G401.6 (cell line): Measurements from ENCODE around the gene ANKRD6.

Source experiments
- FAIRE-seq: peaks from 2 replicates; lab custom pipeline; 2012; peaks lifted over from hg19 to GRCh38; lab: Jason Lieb, UNC

Gene ANKRD6

DNA sequence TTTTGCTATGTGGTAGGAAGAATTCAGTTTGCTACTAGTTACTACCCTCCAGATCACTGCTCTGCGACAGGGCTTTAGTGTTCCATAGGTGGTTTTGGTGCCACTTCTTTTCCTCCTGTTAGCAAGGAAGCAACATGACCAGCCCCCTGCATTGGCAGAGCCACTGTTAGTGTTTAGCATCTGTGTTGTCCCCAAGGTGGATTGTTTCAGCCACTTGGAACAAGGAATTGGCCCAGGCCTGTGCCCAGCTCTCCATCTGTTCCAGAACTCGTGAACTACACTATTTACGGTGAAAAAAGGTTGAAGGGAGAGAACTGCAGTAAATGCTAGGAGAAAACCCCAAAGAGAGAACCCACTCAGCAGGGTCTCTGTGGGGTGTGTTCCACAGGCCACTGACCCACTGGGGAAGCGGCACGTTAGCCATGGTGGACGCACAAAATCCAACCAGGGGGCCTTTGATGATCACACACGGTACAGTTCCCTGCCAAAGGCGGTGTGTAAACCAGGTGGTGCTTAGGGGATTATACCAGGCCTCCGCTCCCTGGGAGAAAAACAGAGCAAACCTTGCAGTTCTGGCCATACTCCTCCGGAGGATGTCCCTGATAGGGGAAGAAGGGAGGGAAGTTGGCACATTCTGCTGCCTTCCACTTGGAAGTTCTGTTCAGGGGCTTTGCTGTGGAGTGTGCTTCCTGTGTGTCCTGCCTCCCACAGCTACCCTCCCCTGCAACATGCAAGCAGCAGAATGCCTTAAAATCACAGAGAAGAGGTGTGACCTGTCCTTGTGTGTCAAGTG is 133.3 kb downstream of the ANKRD6 start:
- FAIRE-seq, result no peak

DNA sequence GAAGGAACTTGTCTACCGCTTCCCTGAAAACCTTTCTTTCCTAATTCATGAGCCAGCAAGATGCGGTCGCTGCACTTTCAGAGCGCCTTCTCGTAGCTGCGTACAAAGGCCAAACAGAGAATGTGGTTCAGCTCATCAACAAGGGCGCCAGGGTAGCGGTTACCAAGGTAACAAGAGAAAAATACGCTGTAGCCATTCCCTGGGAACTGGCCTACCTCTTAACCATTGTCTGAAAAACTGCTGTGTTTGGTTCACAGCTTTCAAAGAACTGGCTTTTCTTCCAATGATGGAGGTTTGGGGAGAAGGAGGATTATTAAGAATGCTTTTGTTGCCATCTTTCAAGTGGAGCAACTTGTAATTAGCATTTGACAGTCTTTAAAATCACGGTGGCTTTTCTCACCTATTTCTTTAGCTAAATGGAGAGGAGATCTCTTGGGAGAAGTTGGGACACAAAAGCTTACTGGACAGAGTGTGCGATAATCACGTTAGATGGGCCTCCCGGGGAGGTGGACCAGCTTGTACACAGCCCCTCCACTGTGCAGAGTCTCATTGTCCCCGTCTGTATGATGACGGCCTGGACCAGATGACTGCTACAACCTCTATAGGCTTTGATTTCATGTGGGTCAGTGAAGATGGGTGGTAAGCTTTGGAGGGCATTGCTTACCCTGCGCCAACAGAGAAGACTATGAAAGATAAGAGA is 134.1 kb downstream of the ANKRD6 start:
- no peak for FAIRE-seq

DNA sequence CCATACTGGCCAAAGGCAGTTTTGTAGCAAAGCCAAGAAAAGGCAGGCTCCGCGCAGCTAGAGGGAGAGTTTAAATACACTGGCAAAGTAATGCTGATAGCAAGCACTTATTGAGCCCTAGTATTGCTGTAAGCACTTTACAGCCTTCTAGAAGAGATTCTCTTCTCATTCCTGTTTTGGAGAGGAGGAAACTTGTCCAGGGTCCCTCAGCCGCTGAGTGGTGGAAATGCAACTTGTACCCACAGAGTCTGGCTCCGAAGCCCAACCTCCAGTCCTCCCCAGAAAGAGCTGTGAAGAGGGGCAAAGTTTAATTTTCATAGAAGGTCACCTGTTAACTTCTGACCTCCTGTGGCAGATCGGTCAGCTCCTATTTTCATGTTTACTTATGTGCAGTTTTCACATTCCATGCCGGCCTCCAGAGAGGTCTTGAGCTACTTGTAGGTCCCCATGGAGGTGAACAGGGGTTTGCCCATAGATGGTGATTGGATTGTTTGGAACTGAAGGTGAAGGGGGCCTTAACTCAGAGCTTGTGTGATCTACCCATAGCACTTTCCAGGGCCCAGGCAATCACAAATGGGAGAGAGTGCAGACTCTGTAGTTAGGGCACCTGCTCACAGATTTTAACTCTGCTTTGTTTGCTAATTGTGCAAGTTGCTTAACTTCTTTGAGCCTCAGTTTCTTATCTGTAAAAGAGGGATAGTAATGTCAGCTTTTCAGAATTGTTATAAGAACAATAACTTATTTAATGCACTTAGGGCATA is 134.9 kb downstream of the ANKRD6 start:
- no peak for FAIRE-seq

DNA sequence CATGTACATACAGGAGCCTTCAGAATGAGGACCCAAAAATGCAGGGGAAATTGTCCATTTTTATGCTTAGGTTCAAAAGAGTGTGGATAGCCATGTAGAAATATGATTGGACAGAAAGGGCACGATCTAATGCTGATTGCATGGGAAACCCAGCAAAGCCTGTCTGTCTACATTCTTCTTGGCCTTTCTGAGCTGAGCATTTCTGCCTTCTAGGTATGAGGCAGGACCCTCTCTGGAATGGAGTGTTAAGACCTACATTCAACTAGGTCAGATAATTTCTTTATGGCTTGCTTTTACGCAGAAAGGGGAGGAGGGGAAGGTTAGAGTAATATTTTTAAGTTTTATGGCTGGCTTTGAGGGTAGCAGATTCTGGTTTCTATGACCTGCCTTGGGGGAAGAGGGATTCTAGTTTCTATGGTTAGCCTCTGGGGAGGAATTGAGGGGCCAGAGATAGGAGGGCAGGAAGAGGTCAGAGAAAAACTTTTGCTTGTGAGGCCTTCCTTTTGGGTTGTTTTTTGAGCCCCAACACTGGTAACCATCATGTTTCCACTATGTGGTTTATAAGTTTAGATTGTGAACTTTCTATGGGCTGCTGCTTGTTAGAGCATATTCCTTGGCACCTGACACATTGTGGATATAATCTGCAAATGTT is 142.1 kb downstream of the ANKRD6 start:
- FAIRE-seq, result no peak

DNA sequence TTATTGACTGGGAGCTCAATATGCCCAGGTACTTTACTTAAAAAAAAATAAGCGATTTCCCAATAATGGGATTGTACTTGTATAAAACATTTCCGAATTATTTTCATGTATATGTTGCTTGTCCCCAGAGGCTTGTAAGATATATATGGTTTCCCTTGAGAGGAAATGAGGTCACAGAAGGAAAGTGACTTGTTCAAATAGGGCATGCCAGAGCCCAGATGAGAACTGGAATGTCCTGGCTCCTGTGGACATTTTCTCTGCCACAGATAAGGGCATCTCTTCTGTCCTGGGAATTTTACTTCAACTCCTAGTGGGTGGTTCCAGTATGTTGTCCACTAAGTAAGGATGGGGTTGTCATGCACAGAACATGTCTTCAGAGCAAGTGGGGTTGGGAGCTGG is 142.6 kb downstream of the ANKRD6 start:
- FAIRE-seq, result no peak

DNA sequence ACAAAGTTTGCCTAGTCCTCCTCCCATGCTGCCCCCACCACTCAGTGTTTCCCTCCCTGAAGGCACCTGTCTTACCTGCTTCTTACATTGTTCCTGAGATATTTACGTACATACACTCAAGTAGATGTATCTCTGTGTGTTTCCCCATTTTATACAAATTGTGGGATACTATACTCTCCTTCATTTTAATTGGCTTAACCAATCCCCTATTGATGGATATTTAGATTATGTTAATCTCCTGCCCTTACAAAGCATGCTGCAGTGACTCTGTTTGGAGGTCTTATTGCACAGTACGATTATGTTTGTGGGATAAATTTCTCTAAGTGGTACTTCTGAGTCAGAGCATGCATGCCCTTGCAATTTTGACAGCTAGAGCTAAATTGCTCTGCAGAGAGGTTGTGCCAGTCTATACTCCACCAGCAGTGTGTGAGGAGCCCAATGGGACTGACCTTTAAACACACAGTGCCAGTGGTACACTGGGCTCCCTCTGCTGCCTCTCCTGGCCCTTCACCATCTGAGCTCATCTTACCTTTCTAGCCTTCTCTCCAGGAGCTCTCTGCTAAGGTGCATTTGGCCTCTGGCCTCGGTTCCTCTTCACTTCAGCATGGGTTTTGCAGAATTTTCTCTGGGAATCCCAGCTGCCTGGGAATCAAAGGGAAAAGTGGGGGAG is 148.2 kb downstream of the ANKRD6 start:
- no peak for FAIRE-seq

DNA sequence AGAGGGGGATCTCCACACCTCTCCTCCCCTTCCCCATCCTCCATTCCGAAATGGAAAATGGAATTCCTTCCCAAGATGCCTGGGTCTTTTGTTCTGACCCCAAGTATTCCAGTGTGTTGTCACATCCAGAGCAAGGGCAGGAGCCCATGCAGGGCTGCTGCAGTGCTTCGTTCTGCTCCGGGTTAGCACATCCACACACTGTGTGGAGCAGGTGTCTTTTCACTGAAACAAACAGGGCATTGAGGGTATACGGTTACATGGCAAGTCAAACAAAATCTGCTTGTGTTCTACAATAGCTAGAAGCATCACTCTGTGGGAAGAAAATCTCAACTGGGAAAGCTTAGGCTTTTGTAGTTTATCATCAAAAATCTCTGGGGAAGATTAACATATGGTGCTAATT is 148.7 kb downstream of the ANKRD6 start:
- no peak for FAIRE-seq

DNA sequence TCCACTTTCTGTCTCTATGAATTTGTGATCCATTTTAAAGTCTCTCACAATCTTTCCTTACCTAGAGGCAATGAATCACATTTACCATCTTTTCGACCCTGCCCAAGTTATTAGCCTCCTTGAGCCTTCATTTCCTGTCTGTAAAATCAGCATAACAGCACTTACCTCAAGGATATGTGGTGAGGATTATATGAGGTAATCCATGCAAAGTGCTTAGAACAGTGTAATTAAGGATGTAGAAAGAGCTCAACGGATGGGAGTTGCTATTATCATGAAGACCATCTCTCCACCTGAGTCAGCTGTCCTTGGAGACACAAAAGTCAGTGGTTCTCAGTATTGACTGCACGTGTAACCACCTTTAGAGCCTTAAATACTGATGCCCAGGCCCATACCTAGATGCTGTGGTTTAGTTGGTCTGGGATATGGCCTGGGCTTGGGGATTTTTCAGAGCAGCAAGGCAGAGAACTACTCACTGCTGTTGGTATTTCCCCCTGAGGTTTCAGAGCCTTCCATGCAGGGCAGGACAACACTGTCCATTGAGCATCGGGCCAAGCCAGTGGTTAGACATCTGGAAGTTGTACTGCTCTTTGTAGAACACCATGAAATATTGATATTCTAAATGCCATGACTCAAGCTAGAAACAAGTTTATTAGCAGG is 149.8 kb downstream of the ANKRD6 start:
- no peak for FAIRE-seq

DNA sequence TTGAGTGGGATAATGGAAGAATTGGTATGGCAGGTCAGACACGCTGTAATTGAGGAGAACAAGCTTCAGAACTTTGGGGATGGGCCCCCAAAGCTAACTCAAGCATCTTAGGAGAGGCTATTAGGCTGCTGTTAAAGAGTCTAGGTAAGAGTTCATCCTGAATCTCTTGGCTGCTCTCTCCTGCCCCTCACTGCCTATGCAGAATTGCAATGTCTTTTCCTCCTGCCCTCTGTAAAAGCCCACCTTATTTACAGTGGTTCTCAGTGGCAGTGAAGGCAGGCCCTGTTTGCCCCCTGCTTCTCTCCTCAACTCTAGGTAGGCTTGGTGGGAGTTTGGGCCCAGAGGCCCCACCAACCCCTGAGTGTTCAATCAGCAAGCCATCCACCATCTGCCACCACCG is 150.6 kb downstream of the ANKRD6 start:
- FAIRE-seq, result no peak

DNA sequence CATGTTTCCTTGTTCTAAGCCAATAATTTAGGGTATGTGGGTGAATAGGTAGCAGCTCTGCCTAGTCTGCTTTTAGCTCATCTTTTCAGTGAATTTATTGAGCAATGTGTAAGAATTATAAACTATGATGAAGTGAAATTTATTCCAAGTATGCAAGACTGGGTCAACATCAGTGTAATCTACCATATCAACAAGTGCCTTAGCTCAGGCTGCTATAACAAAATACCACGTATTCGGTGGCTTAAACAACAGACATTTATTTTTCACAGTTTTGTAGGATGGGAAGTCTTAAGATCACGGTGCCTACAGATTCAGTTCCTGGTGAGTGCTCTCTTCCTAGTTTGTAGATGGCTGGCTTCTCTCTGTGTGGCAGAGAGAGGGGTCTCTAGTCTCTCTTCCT is 151.6 kb downstream of the ANKRD6 start:
- no peak for FAIRE-seq

DNA sequence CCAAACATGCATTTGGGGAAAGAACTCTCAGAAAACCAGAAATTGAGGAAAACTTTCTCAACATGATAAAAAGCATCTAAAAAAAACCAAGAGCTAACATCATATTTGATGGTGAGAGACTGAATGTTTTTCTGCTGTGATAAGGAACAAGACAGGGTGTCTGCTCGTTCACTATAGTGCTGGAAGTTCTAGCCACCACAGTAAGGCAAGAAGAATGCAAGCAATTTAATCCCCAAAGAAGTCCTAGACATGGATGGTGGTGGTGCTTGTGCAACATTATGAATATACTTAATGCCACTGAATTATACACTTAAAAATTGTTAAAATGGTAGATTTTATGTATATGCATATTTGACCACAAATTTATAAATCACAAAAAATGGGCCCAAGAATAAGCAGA is 152.2 kb downstream of the ANKRD6 start:
- FAIRE-seq, result no peak

DNA sequence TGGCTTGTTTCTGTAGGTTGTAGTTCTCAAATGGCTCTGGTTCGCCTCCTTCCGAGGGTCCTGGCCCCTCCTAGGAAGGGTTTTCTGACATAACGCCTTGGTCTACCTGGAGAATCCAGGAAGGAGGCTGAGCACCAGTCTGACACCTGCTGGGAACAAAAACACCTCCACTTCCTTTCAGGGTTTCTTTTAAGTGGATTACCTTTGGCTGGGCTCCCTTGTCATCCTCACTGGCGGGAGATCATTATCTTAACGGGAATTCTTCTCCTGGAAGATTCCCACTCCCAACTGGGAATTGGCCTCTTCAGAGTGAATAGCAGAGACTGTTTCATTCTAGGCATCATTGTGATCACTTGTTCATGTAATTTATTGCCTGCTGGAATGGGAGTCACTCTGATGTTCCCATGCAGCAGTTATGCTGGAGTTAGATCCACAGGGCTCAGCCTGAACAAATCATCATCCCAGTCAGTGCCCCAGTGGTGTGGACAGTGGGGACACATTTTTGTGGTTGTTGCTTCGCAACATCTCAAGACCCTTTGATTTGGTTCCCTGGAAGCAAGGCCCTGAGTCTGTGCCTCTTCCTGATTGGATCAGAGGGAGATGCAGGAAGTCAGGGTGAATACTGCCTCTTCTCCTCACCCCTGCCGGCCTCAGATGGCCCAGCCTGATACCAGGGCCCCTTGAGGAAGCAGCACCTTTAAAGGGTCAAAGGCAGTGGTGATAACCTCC is 156.5 kb downstream of the ANKRD6 start:
- no peak for FAIRE-seq

DNA sequence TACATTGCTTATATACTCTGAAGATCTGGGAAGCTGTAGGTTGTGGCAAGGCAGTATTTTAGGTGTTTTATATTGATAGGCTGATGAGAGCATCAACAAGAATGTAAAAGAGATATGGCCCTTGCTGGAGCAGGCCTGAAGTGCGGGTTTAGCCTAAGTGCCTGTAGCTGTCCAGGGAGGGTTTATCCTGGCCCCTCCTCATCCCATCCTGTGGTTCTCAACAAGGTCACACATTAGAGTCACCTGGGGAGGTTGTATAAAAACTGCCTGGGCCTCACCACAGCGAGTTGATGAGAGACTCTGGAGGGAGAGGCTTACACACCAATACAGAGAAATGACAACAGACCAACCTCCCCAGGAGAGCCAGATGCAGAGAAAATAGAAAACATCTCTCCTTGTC is 157.2 kb downstream of the ANKRD6 start:
- no peak for FAIRE-seq

DNA sequence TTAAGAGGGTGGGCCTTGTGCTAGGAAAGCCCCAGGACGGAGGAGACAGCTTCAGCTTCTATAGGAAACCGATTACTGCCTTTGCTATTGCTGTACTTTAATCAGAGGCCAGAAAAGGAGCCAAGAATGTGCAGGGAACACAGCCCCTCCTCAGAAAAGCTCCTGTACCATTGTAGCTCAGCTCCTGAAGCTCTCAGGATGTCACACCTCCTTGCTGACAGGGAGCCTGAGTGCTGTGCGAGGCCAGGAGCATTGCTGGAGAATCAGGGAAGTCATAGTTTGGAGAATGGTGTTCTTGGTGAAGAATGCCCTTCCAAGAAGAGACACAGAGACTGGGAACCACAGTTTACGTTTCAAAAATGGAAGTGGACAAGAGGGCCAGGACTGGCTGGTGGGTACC is 158.8 kb downstream of the ANKRD6 start:
- no peak for FAIRE-seq

DNA sequence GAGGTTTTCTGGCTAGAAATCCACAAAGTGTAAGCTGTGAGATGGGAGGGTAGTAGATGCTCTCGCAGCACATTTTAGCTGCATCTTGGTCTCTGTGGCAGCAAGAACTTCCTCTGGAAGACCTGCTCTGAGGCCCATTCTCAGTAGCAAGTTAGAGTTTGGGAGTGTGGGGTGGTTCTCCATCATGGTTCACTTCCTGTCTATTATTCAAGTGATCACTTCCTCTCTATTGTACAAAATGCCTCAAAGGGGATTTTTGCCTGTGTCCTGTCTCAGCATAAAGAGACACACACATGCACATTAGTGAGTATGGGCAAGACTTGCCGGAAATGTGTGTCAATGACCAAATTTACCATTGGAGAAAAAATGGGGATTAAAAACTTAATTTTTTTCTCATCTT is 163.1 kb downstream of the ANKRD6 start:
- FAIRE-seq, result no peak

DNA sequence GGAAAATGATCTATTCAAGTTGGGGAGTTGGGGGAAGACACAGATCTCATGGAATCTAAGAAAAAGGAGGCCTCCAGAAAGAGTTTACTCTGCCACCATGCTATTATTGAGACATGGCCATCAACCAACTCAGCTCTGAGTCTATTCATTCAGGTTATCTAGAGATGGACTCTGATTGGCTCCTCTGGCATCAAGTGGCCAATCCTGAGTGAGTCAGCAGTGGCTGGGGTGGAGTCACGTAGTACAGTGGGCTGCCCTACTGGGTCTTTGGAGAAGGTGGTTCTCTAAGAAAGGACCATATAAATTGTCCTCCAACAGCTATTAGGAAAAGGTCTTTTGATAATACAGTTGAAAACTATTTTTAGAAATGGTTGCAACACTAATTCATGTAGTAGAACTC is 163.5 kb downstream of the ANKRD6 start:
- no peak for FAIRE-seq

DNA sequence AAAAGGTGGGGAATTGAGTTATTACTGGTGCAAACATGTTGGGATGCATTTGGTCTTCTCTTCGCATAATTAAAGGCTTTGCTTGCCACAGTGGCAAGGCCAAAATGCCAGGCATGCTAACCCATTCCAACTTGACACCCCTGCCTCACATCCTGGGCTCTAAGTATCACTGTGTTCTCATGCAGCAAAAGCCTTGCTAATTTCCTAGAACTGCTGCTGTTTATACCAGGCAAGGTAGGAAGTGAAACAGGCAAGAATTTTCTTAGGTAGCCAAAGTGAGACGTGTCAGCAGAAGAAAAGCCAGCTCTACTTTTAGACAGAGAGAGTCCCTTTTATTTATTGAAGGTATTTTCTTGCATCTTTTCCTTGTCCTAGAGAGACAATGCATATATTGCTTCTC is 164.4 kb downstream of the ANKRD6 start:
- FAIRE-seq, result no peak

DNA sequence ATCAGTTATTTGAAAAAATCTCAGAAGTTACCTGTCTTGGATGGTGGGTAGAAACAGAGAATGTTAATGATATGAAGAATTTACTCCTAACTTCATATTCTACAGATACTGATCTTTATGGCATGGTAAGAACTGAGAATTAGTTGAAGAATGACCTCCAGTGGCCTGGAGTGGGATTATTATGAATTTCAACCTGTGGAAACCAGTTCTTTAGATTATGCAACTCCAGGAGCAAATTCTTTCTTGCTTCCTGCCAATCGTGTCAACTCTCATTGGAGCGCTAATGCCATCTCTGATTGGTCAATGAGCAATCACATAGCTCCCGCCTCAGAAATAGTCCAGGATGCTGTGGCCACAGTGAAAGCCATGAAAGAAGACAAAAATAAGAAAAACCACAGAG is 165.0 kb downstream of the ANKRD6 start:
- FAIRE-seq, result no peak

DNA sequence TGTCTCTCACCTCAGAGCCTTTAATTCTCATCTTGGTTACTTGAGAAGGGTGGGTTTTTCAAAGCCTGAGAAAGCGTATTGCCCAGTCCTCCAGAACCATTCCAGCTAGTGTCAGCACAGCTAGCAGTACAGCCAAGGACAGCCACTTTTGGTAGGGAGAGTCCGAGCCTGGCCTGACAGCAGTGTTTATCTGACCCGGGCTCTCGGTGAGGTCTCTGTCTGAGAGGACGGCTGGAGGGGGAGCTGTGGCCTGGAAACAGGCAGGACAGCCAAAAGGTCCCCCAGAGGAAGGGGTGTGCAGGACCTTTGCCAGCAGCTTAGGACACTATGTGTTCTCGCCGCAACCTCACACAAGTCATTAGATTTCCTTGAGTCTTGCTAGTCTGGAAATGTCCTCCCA is 166.8 kb downstream of the ANKRD6 start:
- FAIRE-seq, result no peak

DNA sequence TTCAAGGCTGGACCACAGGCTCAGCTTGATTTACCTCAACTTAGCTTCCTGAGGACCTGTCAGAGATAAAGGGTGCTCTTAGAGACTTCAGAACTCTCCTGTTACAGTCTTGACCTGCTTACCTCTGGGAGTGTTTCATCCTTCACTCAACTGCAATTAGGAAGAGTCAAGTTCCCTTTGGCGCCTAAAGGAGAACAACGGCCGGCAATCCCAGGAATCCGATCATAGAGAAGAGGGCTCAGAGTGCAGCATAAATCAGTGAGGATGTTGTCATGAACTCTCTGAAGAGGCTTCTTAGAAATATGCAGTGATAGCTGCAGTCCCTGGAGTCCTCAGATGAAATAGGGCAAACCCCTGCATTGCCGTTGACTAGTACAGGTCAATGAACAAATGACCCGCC is 169.2 kb downstream of the ANKRD6 start:
- FAIRE-seq, result no peak

DNA sequence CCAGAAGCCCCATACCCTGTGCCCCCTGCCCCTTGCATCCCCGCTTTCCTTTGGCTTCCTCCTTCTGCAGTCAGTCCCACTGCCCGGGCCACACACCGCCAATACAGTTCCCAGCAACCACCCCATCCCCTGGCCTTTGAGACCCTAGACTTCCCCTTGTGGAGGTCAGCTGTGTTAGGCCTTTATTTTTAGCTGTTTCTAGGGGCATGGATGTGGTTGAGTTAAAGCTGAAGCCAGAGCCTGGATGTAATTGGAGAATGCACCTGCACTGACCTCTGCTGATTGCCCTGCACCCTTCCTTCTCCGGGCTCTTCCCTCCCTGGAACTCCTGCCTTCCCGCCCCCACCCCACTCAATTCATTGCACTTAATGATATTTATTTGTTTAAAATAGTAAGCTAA is 171.7 kb downstream of the ANKRD6 start:
- no peak for FAIRE-seq
